GM21423 (cell line): ENCODE measurements around the gene CFAP74.
A peak's percentile ranks its signal among the peaks of the same experiment; 100 is the strongest.
"Not testable (repeated sequence)": the region's sequence is repeated elsewhere in the genome, so short reads cannot be mapped to it uniquely, and the experiment has no call there.

Experiments
- ATAC-seq: cut with Tn5 transposase; IDR thresholded peaks from one replicate; pipeline ENCODE4 v1.9.1; 2021; ENCODE audit warnings: mild to moderate bottlenecking, moderate library complexity; ENCODE audit not compliant: unreplicated experiment

Gene CFAP74

DNA sequence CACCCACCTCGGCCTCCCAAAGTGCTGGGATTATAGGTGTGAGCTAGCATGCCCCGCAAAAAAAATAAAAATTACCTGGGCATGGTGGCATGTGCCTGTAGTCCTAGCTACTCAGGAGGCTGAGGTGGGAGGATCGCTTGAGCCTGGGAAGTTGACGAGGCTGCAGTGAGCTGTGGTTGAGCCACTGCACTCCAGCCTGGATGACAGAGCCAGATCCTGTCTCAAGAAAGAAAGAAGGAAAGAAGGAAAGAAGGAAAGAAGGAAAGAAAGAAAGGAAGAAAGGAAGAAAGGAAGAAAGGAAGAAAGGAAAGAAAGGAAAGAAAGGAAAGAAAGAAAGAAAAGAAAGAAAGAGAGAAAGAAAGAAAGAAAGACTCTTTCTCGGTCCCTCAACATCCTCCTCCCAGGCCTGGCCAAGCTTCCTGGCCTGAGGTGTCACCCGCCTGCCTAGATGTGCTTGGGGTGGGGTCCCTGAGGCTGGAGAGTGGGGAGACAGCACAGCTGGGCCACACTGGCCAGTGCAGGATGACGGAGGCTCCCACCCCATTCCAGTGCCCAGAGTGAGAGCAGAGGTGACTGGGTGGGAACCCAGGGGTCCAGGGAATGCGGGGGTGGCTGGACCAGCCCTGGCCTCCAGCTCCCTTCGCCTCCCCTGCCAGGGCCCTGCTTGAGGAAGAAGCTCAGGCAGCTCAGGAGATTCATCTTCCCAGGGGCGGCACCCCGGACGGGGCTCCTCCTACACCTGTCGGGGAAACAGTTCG, 102.5 kb downstream of the CFAP74 start:
- no peak for ATAC-seq

DNA sequence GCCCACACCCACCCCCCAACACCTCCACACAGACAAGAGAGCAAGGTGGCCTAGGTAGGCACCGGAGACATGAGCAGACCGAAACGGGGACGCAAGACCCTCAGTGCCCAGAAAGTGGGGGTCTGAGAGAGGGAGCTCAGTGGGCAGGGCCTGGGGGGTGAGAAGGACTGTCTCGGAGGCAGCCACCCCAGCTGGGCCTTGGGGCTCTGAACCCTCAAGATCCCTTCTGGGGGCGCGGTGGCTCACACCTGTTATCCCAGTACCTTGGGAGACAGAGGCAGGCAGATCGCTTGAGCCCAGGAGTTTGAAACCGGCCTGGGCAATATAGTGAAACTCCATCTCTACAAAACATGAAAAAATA, 103.6 kb downstream of the CFAP74 start:
- no peak for ATAC-seq

DNA sequence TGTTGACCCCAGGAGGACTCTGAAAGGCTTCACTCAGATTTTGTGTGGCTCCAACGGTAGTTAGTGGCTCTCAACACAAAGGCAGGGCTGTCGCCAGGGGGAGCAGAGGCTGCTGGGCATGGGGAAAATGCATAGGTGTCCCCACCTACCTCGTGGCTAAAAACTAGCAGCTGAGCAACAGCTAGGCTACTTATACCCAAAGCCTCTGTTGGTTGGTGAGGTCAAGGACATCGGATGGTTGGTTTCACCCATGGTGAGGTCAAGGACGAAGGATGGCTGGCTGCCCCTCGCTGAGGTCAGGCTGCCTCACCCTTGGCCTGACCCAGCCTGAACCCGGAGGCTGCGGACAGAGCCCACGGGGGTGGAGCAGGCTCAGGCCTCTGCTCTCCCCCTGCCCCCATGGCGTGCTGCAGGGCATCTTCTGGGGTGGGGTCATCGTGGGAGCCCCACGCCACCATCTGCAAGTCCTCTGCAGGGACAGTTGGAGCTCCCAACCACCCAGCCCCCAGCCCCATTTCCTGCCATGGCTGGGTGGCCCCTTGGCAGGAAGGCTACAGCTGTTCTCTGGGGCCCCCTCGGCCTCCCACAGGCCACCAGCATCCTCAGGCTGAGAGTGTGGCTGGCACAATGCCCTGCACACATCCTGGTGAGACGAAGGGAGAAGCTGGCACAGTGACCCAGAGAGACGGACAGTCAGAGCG, 104.2 kb downstream of the CFAP74 start:
- ATAC-seq: no peak

DNA sequence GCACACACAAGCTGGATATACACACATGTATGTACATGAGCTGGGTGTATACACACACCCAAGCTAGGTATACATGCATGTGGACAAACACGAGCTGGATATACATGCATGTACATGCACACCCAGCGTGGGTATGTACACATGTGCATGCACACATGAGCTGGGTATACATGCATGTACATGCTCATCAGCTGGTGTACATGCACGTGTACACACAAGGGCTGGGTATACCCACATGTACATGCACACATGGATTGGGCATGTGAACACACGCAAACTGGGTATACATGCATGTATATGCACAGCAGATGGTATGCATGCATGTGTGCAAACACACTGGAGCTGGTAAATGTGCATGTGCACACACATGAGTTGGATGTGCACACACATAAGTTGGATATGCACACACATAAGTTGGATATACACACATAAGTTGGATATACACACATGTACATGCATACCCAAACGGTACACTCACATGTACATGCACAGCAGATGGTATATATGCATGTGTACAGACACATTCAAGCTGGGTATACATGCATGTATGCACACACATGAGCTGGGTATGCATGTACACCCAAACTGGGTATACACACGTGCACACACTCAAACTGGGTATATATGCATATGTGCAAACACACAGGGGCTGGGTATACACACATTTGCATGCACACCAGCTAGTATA, 105.2 kb downstream of the CFAP74 start:
- no peak for ATAC-seq

- no peak for ATAC-seq
Measured at GRCh38 chr1:1895456-1896336, 107.9 kb downstream of the CFAP74 start.

DNA sequence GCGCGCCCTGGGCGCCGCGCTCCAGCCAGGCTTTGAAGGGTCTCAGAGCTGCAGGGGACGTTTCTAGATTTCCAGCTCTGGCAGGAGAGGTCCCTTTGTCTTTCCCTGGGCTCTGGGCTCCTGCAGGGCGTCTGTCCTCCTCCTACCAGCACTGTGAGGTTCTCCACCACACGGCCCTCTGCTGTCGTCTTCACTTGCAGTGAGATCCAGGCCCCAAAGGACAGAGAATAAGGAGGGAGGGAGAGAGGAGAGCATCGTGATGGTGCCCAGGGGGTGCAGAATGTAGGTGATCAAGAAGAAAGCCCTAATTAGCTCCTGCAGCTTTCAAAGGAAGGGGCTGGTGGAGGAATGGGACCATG, 108.5 kb downstream of the CFAP74 start:
- ATAC-seq: no peak

DNA sequence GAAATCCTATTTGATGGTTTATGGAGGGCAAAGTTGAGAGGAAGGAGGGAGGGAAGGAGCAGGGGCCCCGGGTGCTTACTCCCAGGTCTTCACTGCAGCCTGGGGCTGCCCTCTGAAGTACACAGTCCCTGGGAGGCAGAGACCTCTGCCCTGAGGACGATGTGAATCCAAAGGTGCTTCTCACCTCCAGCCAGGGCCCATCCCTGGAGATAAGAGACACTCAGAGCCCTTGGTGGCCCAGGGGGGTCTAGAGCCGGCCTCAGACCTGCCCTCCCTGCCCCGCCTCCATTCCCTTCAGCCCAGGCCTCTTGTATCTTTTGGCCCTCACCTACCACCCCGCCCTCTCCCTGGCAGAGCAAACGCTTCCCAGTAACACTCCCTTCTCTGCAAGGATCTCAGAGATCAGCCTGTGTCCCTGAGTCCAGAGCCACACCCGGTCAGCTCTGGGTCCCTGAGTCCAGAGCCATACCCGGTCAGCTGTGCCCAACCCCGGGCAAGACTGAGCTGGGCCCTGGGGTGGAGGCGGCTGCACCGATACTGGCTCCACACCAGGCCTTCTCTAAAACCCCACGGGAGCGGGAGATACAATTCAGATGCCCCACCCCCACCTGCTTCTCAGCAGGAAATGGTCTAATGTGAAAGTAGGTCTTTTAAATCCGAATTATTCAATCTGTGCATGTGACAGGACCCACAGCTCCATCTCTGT, 109.1 kb downstream of the CFAP74 start:
- no peak for ATAC-seq

GRCh38 chr1:1893997-1894353, 109.6 kb downstream of the CFAP74 start:
- ATAC-seq: no peak

DNA sequence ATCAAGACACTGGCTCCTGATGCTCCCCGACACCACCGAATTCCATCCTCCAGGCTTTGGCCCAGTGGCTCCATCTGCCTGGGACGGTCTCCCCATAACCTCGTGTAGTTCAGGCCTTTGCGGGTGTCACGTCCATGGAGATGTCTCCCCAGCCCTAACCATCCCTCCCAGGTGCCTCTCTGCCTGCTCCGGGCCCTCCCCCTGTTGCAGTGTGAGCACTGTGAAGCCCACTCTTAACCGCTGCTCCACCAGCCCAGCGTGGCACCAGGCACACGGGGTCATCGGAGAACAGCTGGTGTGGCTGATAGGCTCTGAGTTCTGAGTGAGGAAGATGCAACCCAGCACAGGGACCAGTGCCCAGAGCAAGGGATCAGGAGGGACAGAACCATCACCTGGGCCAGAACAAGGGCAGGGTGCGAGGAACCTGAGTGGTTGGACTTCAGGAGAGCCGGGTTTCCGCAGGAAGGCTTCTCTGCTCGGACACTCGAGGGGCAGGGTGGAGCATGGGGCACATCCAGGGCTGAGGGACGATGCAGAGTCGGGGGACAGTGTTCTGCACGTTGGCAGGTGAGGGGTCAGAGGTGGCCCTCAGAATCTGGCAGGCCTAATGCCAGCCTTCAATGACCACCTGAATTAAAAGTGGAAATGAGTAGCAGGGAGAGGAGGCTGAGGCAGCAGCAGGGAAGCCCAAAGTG, 110.1 kb downstream of the CFAP74 start:
- ATAC-seq: no peak

GRCh38 chr1:1892763-1893120, 110.8 kb downstream of the CFAP74 start:
- no peak for ATAC-seq

GRCh38 chr1:1892079-1892762, 111.4 kb downstream of the CFAP74 start:
- ATAC-seq: no peak

DNA sequence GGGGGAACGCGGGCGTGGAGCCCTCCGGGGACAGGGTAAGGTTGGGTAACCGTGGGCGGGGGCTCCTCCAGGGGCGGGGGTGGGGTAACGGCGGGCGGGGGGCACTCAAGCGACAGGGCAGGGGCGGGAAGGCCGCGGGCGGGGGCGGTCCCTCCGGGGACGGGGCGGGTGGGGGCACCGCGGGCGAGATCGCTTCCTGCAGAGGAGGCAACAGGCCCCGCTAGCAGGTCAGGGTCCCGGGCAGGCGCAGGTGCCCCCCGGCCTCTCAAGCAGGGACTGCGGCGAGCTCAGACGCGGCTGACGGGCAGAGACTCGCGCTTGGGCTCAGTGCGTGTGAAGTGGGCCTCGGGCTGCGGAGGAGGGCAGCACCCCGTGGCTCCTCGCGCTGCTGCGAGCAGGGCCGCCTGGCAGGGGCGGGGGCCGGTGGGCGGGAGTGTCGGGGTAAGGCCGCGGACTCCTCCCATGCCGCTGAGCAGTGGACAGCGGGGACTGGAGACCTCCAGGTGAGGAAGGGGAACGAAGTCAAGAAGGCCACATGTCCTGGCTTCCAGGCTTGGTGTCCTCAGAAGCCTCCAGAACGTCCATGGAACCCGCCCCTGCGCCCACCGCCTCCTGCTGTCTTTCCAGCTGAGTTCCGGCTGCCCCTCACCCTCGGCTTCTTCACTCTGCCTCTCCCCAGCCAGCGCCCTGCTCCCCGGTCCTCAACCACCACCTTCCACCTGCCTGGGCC, 112.1 kb downstream of the CFAP74 start:
- ATAC-seq: peak; percentile 25

DNA sequence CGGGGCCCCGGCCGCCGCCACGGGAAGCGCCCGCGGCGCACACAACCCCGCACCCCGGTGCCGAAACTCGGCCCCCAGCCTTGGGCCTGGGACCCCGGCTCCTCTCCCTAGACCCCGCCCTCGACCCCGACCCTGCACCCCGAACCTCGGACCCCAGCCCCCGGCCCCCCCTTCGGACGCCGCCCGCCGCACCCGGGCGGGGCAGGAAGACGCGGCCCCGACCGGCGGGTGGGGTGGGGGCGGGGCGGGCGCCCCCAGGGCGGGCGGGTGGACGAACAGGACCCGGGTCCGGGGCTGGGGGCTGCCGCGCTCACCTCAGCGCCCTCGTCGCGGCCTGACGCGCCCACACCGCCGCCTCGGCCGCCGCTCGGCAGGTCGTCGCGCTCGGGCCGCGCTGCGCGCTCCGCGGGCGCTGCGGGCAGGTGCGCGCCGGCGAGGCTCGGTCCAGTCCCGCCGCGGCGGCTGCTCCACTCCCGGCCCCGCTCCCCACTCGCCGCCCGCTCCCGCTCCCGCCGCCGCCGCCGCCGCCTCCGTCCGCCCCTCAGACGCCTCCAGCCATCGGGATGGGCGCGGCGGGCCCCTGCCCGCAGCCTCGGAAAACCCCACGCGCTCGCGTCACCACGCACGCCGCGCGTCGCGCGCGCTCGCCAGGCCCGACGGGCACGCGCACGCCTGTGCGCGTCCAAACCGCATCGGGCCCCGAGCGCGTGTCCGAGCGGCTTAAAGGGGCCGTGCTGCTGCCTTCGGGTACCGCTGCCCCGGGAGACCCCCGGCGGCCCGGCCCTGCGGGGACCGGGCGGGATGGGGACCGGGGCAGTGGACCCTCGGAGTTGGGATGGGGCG, 112.9 kb downstream of the CFAP74 start, which contains the start of gene GNB1:
GNB1 (minus strand) TSS at position 582 of the 843 bp plus-strand sequence. CDS start 65,634 bp downstream, outside the sequence.
- peak; percentile 71 for ATAC-seq

DNA sequence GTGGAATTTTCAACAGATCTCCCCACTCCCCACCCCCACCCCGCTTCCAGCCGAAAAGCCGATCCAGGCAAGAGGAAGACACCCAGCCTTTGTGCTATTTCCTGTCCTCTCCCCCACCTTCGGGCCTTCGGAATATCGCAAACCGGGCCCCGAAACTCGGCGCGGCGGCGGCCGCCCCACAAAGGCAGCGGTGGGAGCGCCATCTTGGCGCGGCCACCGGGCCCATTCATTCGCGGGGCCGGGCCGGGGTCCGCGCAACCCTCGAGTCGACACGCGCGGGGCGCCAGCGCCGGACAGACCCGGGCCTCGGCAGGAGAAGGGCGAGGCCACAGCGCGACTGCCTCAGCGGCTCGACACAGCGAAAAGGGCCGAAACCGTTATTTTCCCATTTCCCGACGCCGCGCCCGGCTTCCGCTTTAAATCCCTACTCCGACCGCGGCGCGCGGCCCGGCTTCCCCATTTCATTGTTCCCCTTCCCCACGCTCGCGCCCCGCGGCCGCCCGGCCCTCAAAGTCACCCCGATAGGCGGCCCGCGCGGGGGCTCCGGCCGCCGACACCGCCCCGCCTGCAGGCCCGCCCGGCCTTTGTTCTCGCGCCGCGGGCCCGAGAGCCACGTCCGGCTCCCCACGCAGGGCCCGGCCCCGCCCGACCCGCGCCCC, 113.6 kb downstream of the CFAP74 start:
- peak; percentile 24 for ATAC-seq

DNA sequence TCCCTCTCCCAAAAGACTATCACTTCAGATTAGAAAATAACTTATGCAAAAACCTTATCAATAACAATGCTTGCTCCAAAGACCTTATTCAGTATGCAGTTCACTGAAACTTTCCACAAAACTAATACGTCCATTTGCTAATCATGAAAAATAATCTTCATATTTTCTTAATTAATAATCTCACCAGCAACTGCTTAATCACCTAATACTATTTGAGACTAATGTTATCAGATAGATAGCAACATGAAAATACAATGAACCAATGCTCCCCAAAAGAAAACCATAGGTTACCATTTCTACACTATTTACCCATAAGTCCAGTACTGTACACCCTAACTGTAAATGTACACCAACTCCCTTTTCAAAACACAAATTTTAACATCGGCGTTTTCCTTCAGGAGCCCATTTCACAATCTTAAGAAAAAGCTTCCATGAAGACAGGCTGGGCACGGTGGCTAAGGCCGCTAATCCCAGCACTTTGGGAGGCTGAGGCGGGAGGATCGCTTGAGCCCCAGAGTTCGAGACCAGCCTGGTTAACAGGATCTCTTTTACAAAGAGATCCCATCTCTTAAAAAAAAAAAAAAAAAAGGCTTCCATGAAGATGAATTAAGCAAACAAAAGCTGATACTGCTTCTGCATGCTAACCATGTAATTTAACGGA, 114.4 kb downstream of the CFAP74 start:
- ATAC-seq: no peak

DNA sequence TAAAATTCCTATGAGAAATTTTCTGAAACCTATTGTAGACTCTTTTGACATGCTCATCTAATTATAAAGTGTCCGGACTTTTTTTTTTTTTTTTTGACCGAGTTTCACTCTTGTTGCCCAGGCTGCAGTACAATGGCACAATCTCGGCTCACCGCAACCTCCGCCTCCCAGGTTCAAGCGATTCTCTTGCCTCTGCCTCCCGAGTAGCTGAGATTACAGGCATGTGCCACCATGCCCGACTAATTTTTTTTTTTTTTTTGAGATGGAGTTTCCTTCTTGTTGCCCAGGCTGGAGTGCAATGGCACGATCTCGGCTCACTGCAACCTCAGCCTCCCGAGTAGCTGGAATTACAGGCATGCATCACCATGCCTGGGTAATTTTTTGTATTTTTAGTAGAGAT, 119.7 kb downstream of the CFAP74 start:
- not testable (repeated sequence) for ATAC-seq
